Measurements from ENCODE around the gene CPEB4.

DNA sequence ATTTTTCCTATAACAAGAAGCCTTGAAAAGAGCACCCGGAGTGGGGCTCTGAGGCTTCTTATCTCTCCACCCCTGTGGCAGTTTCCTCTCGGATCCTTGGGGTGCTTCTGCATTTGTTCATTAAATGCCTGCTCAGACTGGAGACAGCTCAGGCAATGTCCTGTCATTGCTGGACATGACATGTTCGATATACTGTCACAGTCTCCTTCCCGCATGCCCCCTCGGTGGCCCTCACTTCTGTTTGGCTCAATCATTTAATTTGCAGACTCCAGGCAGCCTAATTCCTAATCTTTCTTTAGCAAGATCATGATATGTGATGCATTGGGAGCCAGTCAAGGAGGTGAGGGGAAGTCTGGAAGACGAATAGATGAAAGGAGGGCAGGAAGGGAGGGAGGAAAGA lies 37.5 kb upstream of the CPEB4 start:
- TF ChIP-seq, protein P1, sequence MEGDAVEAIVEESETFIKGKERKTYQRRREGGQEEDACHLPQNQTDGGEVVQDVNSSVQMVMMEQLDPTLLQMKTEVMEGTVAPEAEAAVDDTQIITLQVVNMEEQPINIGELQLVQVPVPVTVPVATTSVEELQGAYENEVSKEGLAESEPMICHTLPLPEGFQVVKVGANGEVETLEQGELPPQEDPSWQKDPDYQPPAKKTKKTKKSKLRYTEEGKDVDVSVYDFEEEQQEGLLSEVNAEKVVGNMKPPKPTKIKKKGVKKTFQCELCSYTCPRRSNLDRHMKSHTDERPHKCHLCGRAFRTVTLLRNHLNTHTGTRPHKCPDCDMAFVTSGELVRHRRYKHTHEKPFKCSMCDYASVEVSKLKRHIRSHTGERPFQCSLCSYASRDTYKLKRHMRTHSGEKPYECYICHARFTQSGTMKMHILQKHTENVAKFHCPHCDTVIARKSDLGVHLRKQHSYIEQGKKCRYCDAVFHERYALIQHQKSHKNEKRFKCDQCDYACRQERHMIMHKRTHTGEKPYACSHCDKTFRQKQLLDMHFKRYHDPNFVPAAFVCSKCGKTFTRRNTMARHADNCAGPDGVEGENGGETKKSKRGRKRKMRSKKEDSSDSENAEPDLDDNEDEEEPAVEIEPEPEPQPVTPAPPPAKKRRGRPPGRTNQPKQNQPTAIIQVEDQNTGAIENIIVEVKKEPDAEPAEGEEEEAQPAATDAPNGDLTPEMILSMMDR (IDR thresholded peaks at IDR 0.05; ENCODE audit: low read depth, low read length, missing input control): no peak
- TF ChIP-seq FOXA1 (IDR thresholded peaks at IDR 0.05): no peak
- TF ChIP-seq, protein P2, sequence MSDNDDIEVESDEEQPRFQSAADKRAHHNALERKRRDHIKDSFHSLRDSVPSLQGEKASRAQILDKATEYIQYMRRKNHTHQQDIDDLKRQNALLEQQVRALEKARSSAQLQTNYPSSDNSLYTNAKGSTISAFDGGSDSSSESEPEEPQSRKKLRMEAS (IDR thresholded peaks at IDR 0.05): no peak
- no peak for TF ChIP-seq RAD21 (IDR thresholded peaks at IDR 0.05)
- TF ChIP-seq RXRA (IDR thresholded peaks at IDR 0.05): no peak
- TF ChIP-seq JUND (IDR thresholded peaks at IDR 0.05): no peak
- TF ChIP-seq, protein P3, sequence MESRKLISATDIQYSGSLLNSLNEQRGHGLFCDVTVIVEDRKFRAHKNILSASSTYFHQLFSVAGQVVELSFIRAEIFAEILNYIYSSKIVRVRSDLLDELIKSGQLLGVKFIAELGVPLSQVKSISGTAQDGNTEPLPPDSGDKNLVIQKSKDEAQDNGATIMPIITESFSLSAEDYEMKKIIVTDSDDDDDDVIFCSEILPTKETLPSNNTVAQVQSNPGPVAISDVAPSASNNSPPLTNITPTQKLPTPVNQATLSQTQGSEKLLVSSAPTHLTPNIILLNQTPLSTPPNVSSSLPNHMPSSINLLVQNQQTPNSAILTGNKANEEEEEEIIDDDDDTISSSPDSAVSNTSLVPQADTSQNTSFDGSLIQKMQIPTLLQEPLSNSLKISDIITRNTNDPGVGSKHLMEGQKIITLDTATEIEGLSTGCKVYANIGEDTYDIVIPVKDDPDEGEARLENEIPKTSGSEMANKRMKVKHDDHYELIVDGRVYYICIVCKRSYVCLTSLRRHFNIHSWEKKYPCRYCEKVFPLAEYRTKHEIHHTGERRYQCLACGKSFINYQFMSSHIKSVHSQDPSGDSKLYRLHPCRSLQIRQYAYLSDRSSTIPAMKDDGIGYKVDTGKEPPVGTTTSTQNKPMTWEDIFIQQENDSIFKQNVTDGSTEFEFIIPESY (IDR thresholded peaks at IDR 0.05): no peak
- no peak for TF ChIP-seq GABPA (IDR thresholded peaks at IDR 0.05 in 1 of 2, conservative IDR thresholded peaks at IDR 0.05 in 1 of 2)
- no peak for TF ChIP-seq SP1 (IDR thresholded peaks at IDR 0.05)
- TF ChIP-seq, protein P4, sequence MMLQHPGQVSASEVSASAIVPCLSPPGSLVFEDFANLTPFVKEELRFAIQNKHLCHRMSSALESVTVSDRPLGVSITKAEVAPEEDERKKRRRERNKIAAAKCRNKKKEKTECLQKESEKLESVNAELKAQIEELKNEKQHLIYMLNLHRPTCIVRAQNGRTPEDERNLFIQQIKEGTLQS (IDR thresholded peaks at IDR 0.05): no peak
- TF ChIP-seq TAF1 (conservative IDR thresholded peaks at IDR 0.05): no peak
